ENCODE data around the gene MAGI1. TPM values are rescaled to one million over a fixed set of nuclear protein-coding genes. Genes with fewer than 3 reads are reported as not detected.

MAGI1 gene
- total and polyA plus RNA-seq, 7 experiments from 2014 or later = 0.39 TPM; not detected in 6

- intact Hi-C loops (cut with micrococcal nuclease) = loop anchor here in 1 of 2 donors (5.0 kb wide), 1 partner anchor 1379 kb away; no protein-coding TSS in a partner anchor
- H3K27ac Mint-ChIP-seq = no peak overlapping the region
- ATAC-seq (no peak), DNase-seq (no peak)
- ChIA-PET CTCF (no interaction called here), POLR2A (no interaction called here)
- H3K4me3 ChIP-seq (ENCODE audit: low read length) = no peak overlapping the region
- H3K4me3 Mint-ChIP-seq = no peak overlapping the region
- H3K36me3 Mint-ChIP-seq = no peaks in the 10 kb centered on the region
- peaks cover 0 to 17% (median 4%) of the 10 kb centered on the region in 11 donors for H3K9me3 Mint-ChIP-seq
- H3K27me3 ChIP-seq (ENCODE audit: control insufficient read depth in 2 of 2, insufficient read depth in 2 of 2, low read length in 2 of 2) = no peaks in the 10 kb centered on the region
- no peaks in the 10 kb centered on the region for H3K4me1 ChIP-seq (ENCODE audit: control insufficient read depth in 2 of 2, insufficient read depth in 2 of 2, low read length in 2 of 2)
- no peaks in the 10 kb centered on the region for H3K27me3 Mint-ChIP-seq
- H3K9me3 ChIP-seq (ENCODE audit: control insufficient read depth in 2 of 3, low read length in 3 of 3) = no peaks in the 10 kb centered on the region
- no peaks in the 10 kb centered on the region for H3K36me3 ChIP-seq (ENCODE audit: control insufficient read depth in 2 of 3, insufficient read depth in 3 of 3, low read length in 3 of 3)
- no peaks in the 10 kb centered on the region for H3K4me1 Mint-ChIP-seq
- no peak overlapping the region for H3K27ac ChIP-seq (ENCODE audit: low read depth, low read length)
Observed at GRCh38 chr3:65411367-65411766, 627.4 kb downstream of the MAGI1 start.

- H3K9me3 ChIP-seq (ENCODE audit: control insufficient read depth in 2 of 3, low read length in 3 of 3) = no peaks in the 10 kb centered on the region
Observed at GRCh38 chr3:65409176-65409569, 629.5 kb downstream of the MAGI1 start.

DNA sequence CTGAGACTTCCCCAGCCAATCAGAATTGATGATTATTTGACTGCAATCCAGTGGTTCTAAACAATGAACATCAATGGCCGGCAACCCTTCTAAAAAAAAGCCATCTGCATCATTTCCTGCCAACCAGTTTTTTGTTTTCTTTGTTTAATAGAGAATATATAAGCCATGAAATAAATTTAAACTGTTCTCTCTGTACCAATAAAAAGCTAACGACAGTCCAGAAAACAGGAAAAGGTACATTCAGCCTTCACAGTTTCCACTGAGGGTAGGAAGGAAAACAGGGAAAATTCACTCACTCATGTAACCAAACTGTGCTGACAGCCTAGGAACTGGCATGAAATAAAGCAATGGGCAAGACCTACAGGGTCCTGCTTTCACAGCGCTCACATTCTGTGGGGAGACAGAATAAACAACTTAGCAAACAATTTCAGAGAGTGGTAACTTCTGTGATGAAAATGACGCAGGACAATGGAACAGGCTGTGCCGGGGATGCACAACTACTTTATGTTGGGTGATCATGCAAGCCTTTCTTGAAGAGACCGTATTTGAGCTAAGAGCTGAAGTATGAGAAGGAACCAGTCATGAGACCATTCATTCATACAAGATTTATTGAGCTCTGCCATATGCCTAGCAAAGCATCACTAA, 630.1 kb downstream of the MAGI1 start:
- Histone ChIP-seq H3K36me3 (ENCODE audit: control insufficient read depth in 2 of 3, insufficient read depth in 3 of 3, low read length in 3 of 3) (no peaks in the 10 kb centered on the region), H3K4me3 (ENCODE audit: low read length) (no peak overlapping the region), H3K4me1 (ENCODE audit: control insufficient read depth in 2 of 2, insufficient read depth in 2 of 2, low read length in 2 of 2) (no peaks in the 10 kb centered on the region), H3K9me3 (ENCODE audit: control insufficient read depth in 2 of 3, low read length in 3 of 3) (no peaks in the 10 kb centered on the region), H3K27me3 (ENCODE audit: control insufficient read depth in 2 of 2, insufficient read depth in 2 of 2, low read length in 2 of 2) (no peaks in the 10 kb centered on the region), H3K27ac (ENCODE audit: low read depth, low read length) (no peak overlapping the region)
- Mint-ChIP-seq H3K4me1 (no peaks in the 10 kb centered on the region), H3K27ac (no peak overlapping the region), H3K36me3 (no peaks in the 10 kb centered on the region), H3K4me3 (no peak overlapping the region), H3K9me3 (peaks cover 0 to 17% (median 0%) of the 10 kb centered on the region in 11 donors), H3K27me3 (no peaks in the 10 kb centered on the region)
- POLR2A ChIA-PET = no interaction called here
- DNase-seq = no peak
- no peak for ATAC-seq
- CTCF ChIA-PET = no interaction called here
- intact Hi-C loops (cut with micrococcal nuclease) = no loop called here

More at GRCh38 chr3:65409176-65409569, 629.5 kb downstream of the MAGI1 start:
- POLR2A ChIA-PET = no interaction called here
- no peak overlapping the region for H3K4me3 ChIP-seq (ENCODE audit: low read length)
- Mint-ChIP-seq H3K4me3 (no peak overlapping the region), H3K27me3 (no peaks in the 10 kb centered on the region), H3K4me1 (no peaks in the 10 kb centered on the region), H3K9me3 (peaks cover 0 to 17% (median 0%) of the 10 kb centered on the region in 11 donors), H3K36me3 (no peaks in the 10 kb centered on the region), H3K27ac (no peak overlapping the region)
- H3K4me1 ChIP-seq (ENCODE audit: control insufficient read depth in 2 of 2, insufficient read depth in 2 of 2, low read length in 2 of 2) = no peaks in the 10 kb centered on the region
- intact Hi-C loops (cut with micrococcal nuclease) = no loop called here
- ATAC-seq (no peak), DNase-seq (no peak)
- no peaks in the 10 kb centered on the region for H3K27me3 ChIP-seq (ENCODE audit: control insufficient read depth in 2 of 2, insufficient read depth in 2 of 2, low read length in 2 of 2)
- H3K27ac ChIP-seq (ENCODE audit: low read depth, low read length) = no peak overlapping the region
- CTCF ChIA-PET = no interaction called here
- H3K36me3 ChIP-seq (ENCODE audit: control insufficient read depth in 2 of 3, insufficient read depth in 3 of 3, low read length in 3 of 3) = no peaks in the 10 kb centered on the region

DNA sequence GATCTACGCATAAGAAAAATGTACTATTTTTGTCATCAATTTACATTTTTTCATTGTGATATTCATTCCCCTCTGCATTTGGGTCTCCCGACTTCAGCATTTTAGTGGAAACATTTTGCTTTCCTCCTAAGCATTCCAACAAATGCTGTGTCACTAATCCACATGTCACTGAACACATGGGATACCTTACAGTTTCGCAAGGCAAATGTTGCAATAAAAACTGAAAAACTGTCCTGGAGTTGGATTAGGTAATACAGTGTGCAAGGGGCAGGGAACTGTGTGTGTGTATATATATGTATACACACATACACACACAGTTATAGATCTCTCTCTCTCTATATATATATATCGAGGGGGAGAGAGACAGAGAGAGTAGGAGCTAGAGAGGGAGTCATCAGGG, 632.2 kb downstream of the MAGI1 start:
- Mint-ChIP-seq H3K27me3 (no peaks in the 10 kb centered on the region), H3K4me1 (no peaks in the 10 kb centered on the region), H3K36me3 (no peaks in the 10 kb centered on the region), H3K9me3 (peaks cover 0 to 12% (median 0%) of the 10 kb centered on the region in 11 donors), H3K27ac (no peak overlapping the region), H3K4me3 (no peak overlapping the region)
- H3K4me1 ChIP-seq (ENCODE audit: control insufficient read depth in 2 of 2, insufficient read depth in 2 of 2, low read length in 2 of 2) = no peaks in the 10 kb centered on the region
- H3K36me3 ChIP-seq (ENCODE audit: control insufficient read depth in 2 of 3, insufficient read depth in 3 of 3, low read length in 3 of 3) = no peaks in the 10 kb centered on the region
- ChIA-PET CTCF (no interaction called here), POLR2A (no interaction called here)
- ATAC-seq (no peak), DNase-seq (no peak)
- intact Hi-C loops (cut with micrococcal nuclease) = no loop called here
- H3K27ac ChIP-seq (ENCODE audit: low read depth, low read length) = no peak overlapping the region
- no peak overlapping the region for H3K4me3 ChIP-seq (ENCODE audit: low read length)
- H3K9me3 ChIP-seq (ENCODE audit: control insufficient read depth in 2 of 3, low read length in 3 of 3) = no peaks in the 10 kb centered on the region
- no peaks in the 10 kb centered on the region for H3K27me3 ChIP-seq (ENCODE audit: control insufficient read depth in 2 of 2, insufficient read depth in 2 of 2, low read length in 2 of 2)

DNA sequence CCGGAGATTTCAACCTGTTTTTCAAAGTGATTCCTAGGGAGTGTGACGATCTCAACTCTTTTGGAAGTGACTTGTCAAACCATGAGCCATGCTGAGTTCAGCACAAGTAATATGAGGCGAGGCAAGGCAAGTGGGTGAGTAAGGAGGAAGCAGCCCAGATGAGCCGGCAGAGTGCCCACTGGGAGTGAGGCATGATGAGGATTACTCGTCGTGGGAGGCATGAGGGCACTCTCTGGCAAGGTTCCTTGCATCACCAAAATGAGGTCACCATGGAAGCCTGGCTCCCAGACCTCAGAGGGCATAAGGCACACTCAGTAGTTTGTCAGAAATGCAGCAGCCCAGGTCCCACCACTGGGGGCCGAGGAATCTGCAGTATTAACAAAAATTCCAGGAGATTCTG, 636.1 kb downstream of the MAGI1 start:
- H3K36me3 ChIP-seq (ENCODE audit: control insufficient read depth in 2 of 3, insufficient read depth in 3 of 3, low read length in 3 of 3) = no peaks in the 10 kb centered on the region
- no peaks in the 10 kb centered on the region for H3K9me3 ChIP-seq (ENCODE audit: control insufficient read depth in 2 of 3, low read length in 3 of 3)
- H3K9me3 Mint-ChIP-seq = peaks cover 0 to 3% (median 0%) of the 10 kb centered on the region in 11 donors
- no peaks in the 10 kb centered on the region for H3K4me1 ChIP-seq (ENCODE audit: control insufficient read depth in 2 of 2, insufficient read depth in 2 of 2, low read length in 2 of 2)
- no peak overlapping the region for H3K4me3 Mint-ChIP-seq
- DNase-seq = no peak
- CTCF ChIA-PET = no interaction called here
- ATAC-seq = no peak
- POLR2A ChIA-PET = no interaction called here
- H3K27me3 Mint-ChIP-seq = no peaks in the 10 kb centered on the region
- intact Hi-C loops (cut with micrococcal nuclease) = no loop called here
- H3K27me3 ChIP-seq (ENCODE audit: control insufficient read depth in 2 of 2, insufficient read depth in 2 of 2, low read length in 2 of 2) = no peaks in the 10 kb centered on the region
- no peak overlapping the region for H3K27ac Mint-ChIP-seq
- no peak overlapping the region for H3K27ac ChIP-seq (ENCODE audit: low read depth, low read length)
- no peak overlapping the region for H3K4me3 ChIP-seq (ENCODE audit: low read length)
- H3K4me1 Mint-ChIP-seq = no peaks in the 10 kb centered on the region
- no peaks in the 10 kb centered on the region for H3K36me3 Mint-ChIP-seq

GRCh38 chr3:65401359-65402305, 637.1 kb downstream of the MAGI1 start:
- Mint-ChIP-seq H3K36me3 (no peaks in the 10 kb centered on the region), H3K9me3 (peaks cover 0 to 5% (median 0%) of the 10 kb centered on the region in 11 donors), H3K4me3 (no peak overlapping the region), H3K27me3 (no peaks in the 10 kb centered on the region), H3K27ac (no peak overlapping the region), H3K4me1 (no peaks in the 10 kb centered on the region)
- Histone ChIP-seq H3K27me3 (ENCODE audit: control insufficient read depth in 2 of 2, insufficient read depth in 2 of 2, low read length in 2 of 2) (no peaks in the 10 kb centered on the region), H3K9me3 (ENCODE audit: control insufficient read depth in 2 of 3, low read length in 3 of 3) (no peaks in the 10 kb centered on the region), H3K27ac (ENCODE audit: low read depth, low read length) (no peak overlapping the region), H3K36me3 (ENCODE audit: control insufficient read depth in 2 of 3, insufficient read depth in 3 of 3, low read length in 3 of 3) (no peaks in the 10 kb centered on the region), H3K4me3 (ENCODE audit: low read length) (no peak overlapping the region), H3K4me1 (ENCODE audit: control insufficient read depth in 2 of 2, insufficient read depth in 2 of 2, low read length in 2 of 2) (no peaks in the 10 kb centered on the region)
- intact Hi-C loops (cut with micrococcal nuclease) = no loop called here
- no peak for ATAC-seq
- POLR2A ChIA-PET = no interaction called here
- DNase-seq = no peak
- CTCF ChIA-PET = no interaction called here

Measured in naive thymus-derived CD4-positive, alpha-beta T cell (primary cell).